ENCODE measurements around the gene RPS21. TPM values are rescaled to one million over a fixed set of nuclear protein-coding genes. Genes with fewer than 3 reads are reported as not detected.

The RPS21 gene
- polyA plus RNA-seq, 4 donors, result 715 to 1,000 (median 769) TPM

DNA sequence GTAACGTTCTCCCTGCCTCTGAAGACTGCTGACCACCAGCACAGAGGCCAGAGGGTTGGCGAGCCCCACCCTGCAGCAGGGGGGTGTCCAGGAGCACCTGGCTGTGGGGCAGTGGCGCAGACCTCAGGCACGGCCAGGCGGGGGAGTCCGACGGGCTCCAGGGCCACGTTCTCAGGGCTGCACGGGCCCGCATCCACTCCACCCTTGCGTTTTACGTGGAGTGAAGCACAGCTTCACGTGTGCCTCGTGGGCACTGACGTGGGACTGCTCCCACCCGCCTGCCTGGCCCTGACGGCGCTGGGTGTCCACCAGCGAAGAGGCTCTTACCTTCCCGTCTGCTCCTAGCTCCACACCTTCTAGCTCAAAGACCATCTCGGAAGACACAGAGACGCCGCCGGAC lies 6.9 kb downstream of the RPS21 start:
- no peak for DNase-seq (ENCODE audit: low read depth in 4 of 4, low spot score in 3 of 4)

DNA sequence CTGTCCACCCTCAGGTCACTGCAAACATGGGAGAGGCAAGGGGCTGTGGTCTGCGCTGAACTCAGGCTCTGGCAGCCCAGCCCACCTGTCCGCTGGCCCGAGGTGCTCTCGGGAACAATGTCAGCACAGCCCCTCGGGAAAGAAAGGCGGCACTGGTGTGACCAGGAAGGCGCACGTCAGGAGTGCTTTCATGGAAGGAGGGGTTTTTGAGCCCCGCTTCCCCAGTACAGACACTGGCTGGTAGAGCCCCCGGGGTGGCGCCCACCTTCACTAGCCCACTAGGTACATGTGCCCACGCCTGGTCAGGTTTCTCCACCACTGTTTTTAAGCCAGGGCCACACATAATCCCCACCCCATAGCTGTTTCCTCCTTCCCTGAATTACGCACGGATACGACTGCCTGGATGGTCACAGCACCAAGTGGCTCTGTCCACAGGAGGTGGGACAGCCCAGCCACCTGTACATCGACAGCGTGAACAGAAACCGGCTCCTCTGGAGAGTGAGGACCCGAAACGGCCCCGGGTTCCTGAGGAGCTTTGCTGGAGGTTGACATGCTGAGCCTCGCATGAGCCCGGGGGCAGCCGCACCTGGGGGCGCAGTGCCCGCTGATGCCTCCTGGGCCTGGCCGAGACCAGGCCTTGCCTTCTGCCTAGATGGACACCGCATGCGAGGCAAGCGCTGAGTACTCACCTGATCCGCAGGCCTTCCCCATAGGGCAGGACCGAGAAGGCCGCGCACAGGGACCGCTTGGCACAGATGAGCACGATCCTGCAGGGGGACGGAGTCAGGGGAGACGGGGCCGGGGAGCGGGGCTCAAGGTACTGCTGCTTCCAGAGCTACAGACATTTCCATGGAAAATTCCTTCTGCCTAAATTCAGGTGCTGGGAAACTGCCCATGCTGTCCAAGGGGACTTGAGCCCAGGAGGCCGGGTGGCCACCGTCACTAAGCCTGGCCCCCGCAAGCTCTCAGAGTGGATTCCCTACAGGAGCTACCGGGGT lies 7.6 kb downstream of the RPS21 start:
- no peak for DNase-seq (ENCODE audit: low read depth in 4 of 4, low spot score in 3 of 4)

GRCh38 chr20:62395311-62396242 lies 8.7 kb downstream of the RPS21 start:
- DNase-seq (ENCODE audit: low read depth in 4 of 4, low spot score in 3 of 4), result no peak

DNA sequence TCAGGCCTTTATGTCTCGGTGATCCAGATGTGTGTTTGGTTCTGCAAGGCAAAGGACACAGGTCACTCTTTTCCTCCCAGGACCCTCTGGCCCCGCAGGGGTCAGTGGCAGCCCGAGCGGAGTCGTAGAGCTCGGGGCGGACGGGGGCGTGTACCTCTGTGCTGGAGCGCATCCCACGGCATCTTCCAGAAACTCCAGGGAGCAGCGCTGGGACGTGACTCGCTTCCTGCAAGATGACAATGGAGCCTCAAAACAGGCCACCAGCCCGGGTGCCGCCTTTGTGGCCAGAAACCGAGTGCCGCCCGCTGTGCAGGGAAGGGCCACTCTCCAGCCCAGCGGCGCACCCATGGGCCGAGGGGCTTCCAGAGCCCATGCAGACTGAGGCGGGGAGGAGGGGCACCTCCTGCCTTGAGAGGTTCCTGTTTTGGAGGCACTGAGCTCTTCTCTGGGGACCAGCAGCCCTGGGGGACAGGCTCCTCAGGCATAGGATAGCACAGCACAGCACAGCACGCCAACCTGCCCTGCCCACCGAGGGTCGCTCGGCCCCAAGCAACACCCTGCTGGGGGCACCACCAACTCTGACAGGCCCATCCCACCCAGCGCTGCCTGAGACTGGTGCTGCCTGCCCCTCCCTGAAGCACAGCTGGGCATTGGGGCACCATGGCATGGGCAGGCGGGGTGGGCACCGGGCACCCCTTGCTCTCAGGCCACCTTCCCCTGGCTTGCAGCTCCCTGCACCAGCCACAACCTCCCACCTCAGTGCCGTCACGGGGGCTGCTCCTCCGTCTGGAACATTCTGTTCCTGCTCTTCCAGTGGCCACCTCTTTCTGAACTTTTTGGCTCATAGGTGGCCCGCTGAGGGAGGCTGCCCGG lies 9.7 kb downstream of the RPS21 start:
- DNase-seq (ENCODE audit: low read depth in 4 of 4, low spot score in 3 of 4), result no peak

DNA sequence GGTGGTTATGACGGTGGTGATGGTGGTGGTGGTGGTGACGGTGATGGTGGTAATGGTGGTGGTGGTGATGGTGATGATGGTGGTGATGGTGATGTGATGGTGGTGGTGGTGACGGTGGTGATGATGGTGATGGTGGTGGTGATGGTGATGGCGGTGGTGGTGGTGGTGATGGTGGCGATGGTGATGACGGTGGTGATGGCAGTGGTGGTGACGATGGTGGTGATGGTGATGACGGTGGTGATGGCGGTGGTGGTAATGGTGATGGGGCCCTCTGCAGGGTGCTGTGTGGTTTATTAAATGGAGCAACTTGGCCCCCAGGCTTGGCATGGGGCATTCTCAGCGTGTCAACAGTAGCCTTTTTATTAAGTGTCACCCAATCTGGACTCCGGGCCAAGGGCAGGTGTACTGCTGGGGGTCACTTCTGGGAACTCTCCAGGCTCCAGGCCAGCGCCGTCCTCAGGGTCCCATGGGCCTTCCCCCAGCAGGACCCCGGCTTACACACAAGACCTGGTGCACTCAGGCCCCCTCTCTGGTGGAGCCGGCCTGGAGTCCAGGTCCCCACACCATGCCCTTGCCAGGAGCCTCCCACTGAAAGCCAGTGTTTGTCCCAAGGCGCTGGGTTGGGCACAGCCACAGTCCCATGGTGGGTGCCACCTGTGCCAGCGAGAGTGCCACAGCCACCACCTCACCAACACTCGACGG lies 11.4 kb downstream of the RPS21 start:
- DNase-seq (ENCODE audit: low read depth in 4 of 4, low spot score in 3 of 4), result no peak

GRCh38 chr20:62400021-62400420 lies 13.1 kb downstream of the RPS21 start:
- DNase-seq (ENCODE audit: low read depth in 4 of 4, low spot score in 3 of 4), result no peak

DNA sequence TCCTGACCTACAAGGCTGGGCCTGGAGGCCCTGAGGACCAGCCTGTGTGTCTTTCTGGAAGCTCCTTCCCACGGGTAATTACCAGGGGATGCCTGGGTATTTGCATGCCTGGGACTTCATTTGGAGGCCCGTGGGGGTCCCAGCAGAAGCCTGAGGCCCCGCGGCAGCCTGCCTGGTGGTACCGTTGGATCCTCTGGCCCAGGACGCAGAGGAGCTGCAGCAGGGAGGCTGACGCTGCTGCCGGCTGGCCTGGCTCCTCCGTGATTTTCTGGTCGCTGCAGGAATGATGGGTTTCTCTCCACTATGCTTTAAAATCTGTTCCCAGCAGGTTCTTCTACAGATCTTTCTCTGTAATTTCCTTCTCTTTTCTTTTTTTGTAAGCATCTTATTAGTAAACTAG lies 13.6 kb downstream of the RPS21 start:
- DNase-seq (ENCODE audit: low read depth in 4 of 4, low spot score in 3 of 4), result no peak

DNA sequence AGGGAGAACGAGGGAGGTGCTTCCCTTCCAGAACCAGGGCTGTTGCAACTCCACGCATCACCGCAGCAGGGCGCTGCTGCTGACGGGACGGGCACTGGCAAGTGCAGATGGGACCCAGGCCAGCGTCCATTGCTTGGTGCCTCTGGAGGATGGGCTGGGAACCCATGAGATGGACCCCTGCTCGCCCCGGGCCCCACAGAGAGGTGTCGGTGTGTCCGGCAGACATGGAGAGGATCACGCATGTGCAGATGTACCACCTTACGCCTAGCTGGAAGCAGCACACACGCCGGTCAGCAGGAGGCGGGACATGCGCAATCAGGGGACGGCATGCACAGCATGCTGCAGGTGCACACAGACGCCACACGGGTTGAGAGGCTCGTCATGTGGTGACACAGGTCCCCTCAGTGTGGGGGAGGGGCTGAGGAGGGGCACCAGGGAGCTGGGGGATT lies 14.5 kb downstream of the RPS21 start:
- DNase-seq (ENCODE audit: low read depth in 4 of 4, low spot score in 3 of 4), result no peak

GRCh38 chr20:62402456-62403150 lies 15.7 kb downstream of the RPS21 start:
- DNase-seq (ENCODE audit: low read depth in 4 of 4, low spot score in 3 of 4), result no peak

- DNase-seq (ENCODE audit: low read depth in 4 of 4, low spot score in 3 of 4), result no peak
Observed at GRCh38 chr20:62403331-62403730, 16.4 kb downstream of the RPS21 start.

DNA sequence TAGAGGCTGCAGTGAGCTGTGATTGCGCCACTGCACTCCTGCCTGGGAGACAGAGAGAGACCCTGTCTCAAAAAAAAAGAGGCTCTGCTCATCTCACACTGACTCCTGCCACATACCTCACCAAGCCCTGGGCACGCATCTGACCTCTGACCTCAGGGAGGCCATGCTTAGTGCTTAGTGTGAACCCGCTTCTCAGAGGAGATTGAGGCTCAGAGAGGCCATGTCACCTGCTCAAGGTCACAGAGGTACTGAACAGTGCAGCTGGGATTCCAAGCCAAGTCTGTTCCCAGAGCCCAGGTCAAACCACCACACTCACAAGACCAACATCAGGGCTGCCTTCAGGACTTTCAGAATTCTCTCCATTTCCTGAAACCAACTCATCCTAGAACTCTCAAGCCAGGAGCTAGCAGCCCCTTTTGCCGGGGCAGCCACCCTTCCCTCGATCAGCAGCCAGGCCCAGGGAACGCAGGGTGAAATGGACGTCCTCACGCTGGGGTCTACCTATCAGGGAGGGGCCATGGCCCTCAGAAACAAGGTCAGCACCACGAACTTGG lies 17.3 kb downstream of the RPS21 start:
- DNase-seq (ENCODE audit: low read depth in 4 of 4, low spot score in 3 of 4), result no peak

GRCh38 chr20:62404761-62405107 lies 17.8 kb downstream of the RPS21 start:
- no peak for DNase-seq (ENCODE audit: low read depth in 4 of 4, low spot score in 3 of 4)

- DNase-seq (ENCODE audit: low read depth in 4 of 4, low spot score in 3 of 4), result no peak
Observed at GRCh38 chr20:62405108-62405980, 18.4 kb downstream of the RPS21 start.

- DNase-seq (ENCODE audit: low read depth in 4 of 4, low spot score in 3 of 4), result no peak
Observed at GRCh38 chr20:62405981-62406513, 19.1 kb downstream of the RPS21 start.

DNA sequence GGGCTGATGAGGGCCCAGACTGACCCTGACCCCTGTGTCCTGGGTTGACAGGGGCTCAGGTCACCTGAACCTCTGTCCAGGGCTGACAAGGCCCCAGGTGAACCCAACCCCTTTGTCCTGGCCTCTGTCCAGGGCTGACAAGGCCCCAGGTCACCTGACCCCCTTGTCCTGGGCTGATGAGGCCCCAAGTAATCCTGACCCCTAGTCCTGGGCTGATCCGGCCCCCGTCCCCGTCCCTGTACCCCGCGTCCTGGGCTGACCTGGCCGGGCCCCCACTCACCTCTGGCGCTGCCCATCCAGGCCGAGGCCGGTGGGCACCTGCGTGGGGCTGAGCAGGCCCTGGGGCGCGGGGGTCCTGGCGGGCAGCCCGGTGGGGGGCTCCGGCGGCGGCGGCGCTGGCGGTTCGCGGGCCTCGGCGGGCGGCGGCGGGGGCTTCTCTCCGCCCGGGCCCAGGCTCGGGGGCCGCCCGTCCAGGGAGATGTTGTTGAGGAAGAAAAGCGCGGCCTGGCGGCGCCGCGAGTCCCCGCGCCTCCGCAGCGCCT lies 19.8 kb downstream of the RPS21 start:
- no peak for DNase-seq (ENCODE audit: low read depth in 4 of 4, low spot score in 3 of 4)

DNA sequence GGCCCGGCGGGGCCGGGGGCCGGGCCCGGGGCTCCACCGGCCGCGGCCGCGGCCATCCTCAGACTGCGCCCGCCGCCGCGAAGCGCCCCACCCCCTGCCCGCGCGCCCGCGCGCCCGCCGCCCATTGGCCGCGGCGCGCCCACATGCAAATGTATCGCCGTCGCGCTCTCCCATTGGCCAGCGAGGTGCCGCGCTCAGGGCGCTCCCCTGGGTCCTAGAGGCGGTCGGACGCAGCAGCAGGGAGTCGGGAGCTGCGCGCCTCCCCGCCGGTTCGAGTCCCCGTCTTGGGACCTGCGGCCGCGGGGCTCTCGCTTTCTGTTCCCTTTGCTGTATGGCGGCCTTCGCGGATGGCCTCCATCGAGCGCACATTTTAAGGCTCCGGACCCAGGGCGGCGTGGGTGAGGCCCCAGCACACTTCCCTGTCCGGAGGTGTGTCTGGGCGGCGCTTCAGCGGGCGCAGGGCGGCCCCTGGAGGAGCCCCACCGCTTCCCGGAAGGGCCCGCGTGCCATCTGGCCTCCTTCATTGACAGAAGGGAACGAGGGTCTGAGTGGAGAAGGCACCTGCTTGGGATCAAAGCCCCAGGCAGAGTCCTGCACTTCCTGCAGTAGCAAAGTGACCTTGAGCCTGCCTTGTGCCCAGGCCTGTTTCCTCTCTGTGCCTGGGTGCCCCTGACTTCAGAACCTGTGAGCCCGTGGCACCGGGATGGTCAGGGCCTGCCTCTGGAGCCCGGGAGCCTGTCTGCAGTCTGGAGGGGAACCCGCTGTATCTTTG lies 20.5 kb downstream of the RPS21 start, which contains the start of gene CABLES2:
TSS of gene CABLES2 (minus strand) at position 65 of the 772 bp plus-strand sequence. CDS start at position 56, 9 bp downstream.
- DNase-seq (ENCODE audit: low read depth in 4 of 4, low spot score in 3 of 4), result peak; percentile 69 to 87 (median 82)

All from left renal pelvis (tissue), 4 donors.